OCI-LY7 (cell line): ENCODE results near the gene PIH1D1. TPM values are rescaled to one million over a fixed set of nuclear protein-coding genes. Genes with fewer than 3 reads are reported as not detected.
A peak's percentile ranks its signal among the peaks of the same experiment; 100 is the strongest.

Source experiments
- BruUV-seq: library from RNA; stranded (reverse); fragments of 400-500 nt; replicated peaks from 2 replicates; lab custom pipeline; 2021; lab: Mats Ljungman, UMichigan
- CTCF ChIA-PET: fragments of 300-600 bp; sonication (Branson Sonifier 250); formaldehyde crosslinking; loops from one replicate; lab custom pipeline; 2022; ENCODE audit warnings: antibody characterized with exemption; ENCODE audit not compliant: unreplicated experiment; lab: Charles Lee
- POLR2A ChIA-PET: fragments of 300-600 bp; sonication (Branson Sonifier 250); formaldehyde crosslinking; loops from one replicate; lab custom pipeline; 2022; ENCODE audit warnings: antibody characterized with exemption; lab: Charles Lee
- DNase-seq: peaks from one replicate; pipeline ENCODE4 v3.0.0-alpha.2; 2015; ENCODE audit warnings: low spot score
- H2AFZ ChIP-seq: fragments of 200-600 bp; sonication (generic), shearing (Covaris generic); 2 replicates; pipeline ENCODE4 v1.6.1; 2014; ENCODE audit warnings: mild to moderate bottlenecking, antibody characterized with exemption, low read length, moderate library complexity
- H3K27ac ChIP-seq: fragments of 200-600 bp; sonication (generic); 2 replicates; pipeline ENCODE4 v1.5.1; 2014; ENCODE audit warnings: mixed run types, low read depth, mild to moderate bottlenecking, moderate library complexity, low read length, inconsistent platforms; ENCODE audit not compliant: poor library complexity, severe bottlenecking
- H3K36me3 ChIP-seq: fragments of 200-600 bp; sonication (generic); 2 replicates; pipeline ENCODE4 v1.6.1; 2014; ENCODE audit warnings: mild to moderate bottlenecking, antibody characterized with exemption, low read length, moderate library complexity, mixed read lengths; ENCODE audit not compliant: insufficient read depth
- H3K4me1 ChIP-seq: fragments of 200-600 bp; sonication (generic); 2 replicates; pipeline ENCODE4 v1.5.1; 2014; ENCODE audit warnings: mild to moderate bottlenecking, low read length; ENCODE audit not compliant: insufficient read depth, poor library complexity, severe bottlenecking
- H3K4me2 ChIP-seq: fragments of 200-600 bp; sonication (generic); 2 replicates; pipeline ENCODE4 v1.6.1; 2014; ENCODE audit warnings: mild to moderate bottlenecking, low read length
- H3K4me3 ChIP-seq: fragments of 200-600 bp; sonication (generic); 2 replicates; pipeline ENCODE4 v1.5.1; 2014; ENCODE audit warnings: mild to moderate bottlenecking, low read depth, low read length; ENCODE audit not compliant: poor library complexity, severe bottlenecking
- H3K79me2 ChIP-seq: fragments of 200-600 bp; sonication (generic); 2 replicates; pipeline ENCODE4 v1.6.1; 2016; ENCODE audit warnings: low read depth, mild to moderate bottlenecking, low read length, moderate library complexity, mixed read lengths; ENCODE audit not compliant: insufficient read depth
- H3K9me2 ChIP-seq: fragments of 200-600 bp; sonication (generic); 2 replicates; pipeline ENCODE4 v1.6.1; 2016; ENCODE audit warnings: mild to moderate bottlenecking, low read length, mixed read lengths; ENCODE audit not compliant: insufficient read depth
- H3K9me3 ChIP-seq: fragments of 200-600 bp; sonication (generic); 2 replicates; pipeline ENCODE4 v1.6.1; 2014; ENCODE audit warnings: mild to moderate bottlenecking, mixed run types, low read length, mixed read lengths
- H4K20me1 ChIP-seq: fragments of 200-600 bp; sonication (generic); 2 replicates; pipeline ENCODE4 v1.6.1; 2014; ENCODE audit warnings: mild to moderate bottlenecking, antibody characterized with exemption, low read length, moderate library complexity, mixed read lengths; ENCODE audit not compliant: insufficient read depth
- EZH2phosphoT487 ChIP-seq: fragments of 200-600 bp; sonication (generic); IDR thresholded peaks from 2 replicates; pipeline ENCODE4 v1.6.1; 2018; ENCODE audit warnings: low read depth, borderline replicate concordance, mild to moderate bottlenecking, mixed run types, antibody characterized with exemption, low read length, moderate library complexity, mixed read lengths
- intact Hi-C: fragments of 100-400 bp; cut with micrococcal nuclease; formaldehyde crosslinking; loops from one replicate; pipeline ENCODE4 v1.10.0; 2022; ENCODE audit not compliant: unreplicated experiment
- total RNA-seq, 2 experiments: library from RNA; depleted of rRNA in 1 of 2; stranded (reverse); fragments of >200 nt in 1 of 2; shearing (Covaris generic) in 1 of 2; gene quantifications; 2 replicates each; pipeline ENCODE4 v1.2.3, GENCODE V29; 2014 to 2022
- TF ChIP-seq, protein P1 (sequence below): fragments of 200-600 bp; sonication (generic); conservative IDR thresholded peaks from 2 replicates; pipeline ENCODE4 v1.5.1; 2014; ENCODE audit warnings: mild to moderate bottlenecking, antibody characterized with exemption, low read length, moderate library complexity, mixed read lengths

PIH1D1 gene
- total RNA-seq, 2 experiments from 2014 or later, result 95.5 to 117 TPM

DNA sequence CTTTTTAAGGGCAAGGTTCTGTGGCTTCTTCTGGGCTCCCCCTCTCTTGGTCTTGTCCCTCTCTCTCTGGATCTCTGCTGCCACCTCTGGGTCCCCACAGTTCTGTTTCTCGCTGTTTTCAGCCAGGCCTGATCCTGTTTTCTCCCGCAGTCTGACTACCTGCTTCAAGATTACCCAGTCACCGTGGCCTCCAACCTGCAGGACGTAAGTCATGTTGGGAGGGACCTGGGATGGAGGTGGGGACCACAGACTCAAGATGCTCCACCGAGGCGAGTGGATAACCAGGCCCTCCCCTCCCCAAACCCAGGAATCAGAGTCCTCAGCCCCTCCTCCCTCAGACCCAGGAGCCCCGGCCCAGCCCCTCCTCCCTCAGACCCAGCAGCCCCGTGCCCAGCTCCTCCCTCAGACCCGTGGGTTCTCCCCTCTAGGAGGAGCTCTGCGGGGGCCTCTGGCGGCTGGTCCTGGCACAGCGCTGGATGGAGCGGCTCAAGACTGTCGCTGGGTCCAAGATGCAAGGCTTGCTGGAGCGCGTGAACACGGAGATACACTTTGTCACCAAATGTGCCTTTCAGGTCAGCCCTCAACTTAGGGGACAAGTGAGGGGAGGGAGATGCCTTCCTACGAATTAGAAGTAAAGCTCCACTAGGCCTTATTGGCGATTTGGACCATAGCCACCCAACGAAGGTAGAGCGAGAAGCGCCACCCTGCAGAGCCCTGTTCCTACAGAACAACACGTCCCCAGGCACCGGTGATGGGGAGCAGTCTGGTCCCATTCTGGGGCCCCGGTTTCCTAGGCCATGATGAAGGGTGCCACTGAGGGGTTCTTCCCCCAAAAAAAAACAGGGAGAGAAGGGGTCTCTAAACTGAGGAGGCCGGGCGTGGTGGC is 24.6 kb upstream of the PIH1D1 start:
- H3K9me2 ChIP-seq, result no peaks in the 10 kb centered on the region
- ChIA-PET POLR2A (no interaction called here), CTCF (interaction anchor here (0.6 kb wide), 1 partner anchor 21 kb away, joined by 3 read pairs; no protein-coding TSS in a partner anchor)
- peak overlapping the region; percentile 17 for H3K27ac ChIP-seq
- H2AFZ ChIP-seq, result no peak overlapping the region
- peak overlapping the region; percentile 97; the same call in 1 of the 2 replicates for H3K4me2 ChIP-seq
- TF ChIP-seq, protein P1, sequence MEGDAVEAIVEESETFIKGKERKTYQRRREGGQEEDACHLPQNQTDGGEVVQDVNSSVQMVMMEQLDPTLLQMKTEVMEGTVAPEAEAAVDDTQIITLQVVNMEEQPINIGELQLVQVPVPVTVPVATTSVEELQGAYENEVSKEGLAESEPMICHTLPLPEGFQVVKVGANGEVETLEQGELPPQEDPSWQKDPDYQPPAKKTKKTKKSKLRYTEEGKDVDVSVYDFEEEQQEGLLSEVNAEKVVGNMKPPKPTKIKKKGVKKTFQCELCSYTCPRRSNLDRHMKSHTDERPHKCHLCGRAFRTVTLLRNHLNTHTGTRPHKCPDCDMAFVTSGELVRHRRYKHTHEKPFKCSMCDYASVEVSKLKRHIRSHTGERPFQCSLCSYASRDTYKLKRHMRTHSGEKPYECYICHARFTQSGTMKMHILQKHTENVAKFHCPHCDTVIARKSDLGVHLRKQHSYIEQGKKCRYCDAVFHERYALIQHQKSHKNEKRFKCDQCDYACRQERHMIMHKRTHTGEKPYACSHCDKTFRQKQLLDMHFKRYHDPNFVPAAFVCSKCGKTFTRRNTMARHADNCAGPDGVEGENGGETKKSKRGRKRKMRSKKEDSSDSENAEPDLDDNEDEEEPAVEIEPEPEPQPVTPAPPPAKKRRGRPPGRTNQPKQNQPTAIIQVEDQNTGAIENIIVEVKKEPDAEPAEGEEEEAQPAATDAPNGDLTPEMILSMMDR, result peak; percentile 69
- no peak for TF ChIP-seq EZH2phosphoT487
- DNase-seq, result peak; percentile 60
- peaks cover 28% of the 10 kb centered on the region for H3K4me1 ChIP-seq
- H3K36me3 ChIP-seq, result 0 out of 2 replicates have a peak, but pooled peaks cover 2% of the 10 kb centered on the region
- no peaks in the 10 kb centered on the region for H4K20me1 ChIP-seq
- intact Hi-C loops, result no loop called here
- BruUV-seq, result no TSS peak
- H3K9me3 ChIP-seq, result no peaks in the 10 kb centered on the region
- no peaks in the 10 kb centered on the region for H3K79me2 ChIP-seq
- peak overlapping the region; percentile 6 for H3K4me3 ChIP-seq

DNA sequence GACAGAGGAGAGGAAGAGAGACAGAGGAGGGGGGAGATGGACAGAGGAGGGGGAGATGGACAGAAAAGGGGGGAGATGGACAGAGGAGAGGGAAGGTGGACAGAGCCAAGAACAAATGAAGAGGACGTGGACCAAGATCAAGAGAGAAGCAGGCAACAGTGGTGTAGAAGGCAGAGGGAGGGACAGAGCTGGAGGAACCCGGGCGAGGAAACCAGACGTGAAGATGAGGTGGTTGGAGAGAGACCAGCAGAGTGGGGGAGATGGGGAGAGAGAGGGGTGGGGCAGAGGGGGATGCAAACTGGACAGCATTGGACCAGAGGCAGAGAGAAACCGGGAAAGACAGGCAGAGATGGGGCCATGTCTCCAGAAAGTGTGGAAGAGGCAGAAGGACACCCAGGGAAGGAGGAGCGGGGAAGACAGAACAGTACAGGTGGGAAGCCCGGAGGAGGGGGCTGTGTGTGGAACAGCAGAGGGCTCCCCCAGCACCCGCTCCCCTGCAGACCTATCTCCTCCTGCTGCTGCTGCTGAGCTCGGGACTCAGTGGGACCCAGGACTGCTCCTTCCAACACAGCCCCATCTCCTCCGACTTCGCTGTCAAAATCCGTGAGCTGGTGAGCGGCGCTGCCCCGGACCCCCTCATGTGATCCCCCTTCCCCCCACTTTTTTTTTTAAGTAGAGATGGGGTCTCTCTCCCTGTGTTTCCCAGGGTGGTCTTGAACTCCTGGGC is 23.7 kb upstream of the PIH1D1 start:
- CTCF ChIA-PET, result no interaction called here
- intact Hi-C loops, result no loop called here
- Histone ChIP-seq H2AFZ (no peak overlapping the region), H3K4me2 (peak overlapping the region; percentile 97), H3K9me2 (no peaks in the 10 kb centered on the region), H3K4me1 (peaks cover 33% of the 10 kb centered on the region), H3K9me3 (no peaks in the 10 kb centered on the region), H4K20me1 (no peaks in the 10 kb centered on the region), H3K79me2 (no peaks in the 10 kb centered on the region), H3K4me3 (peak overlapping the region; percentile 69), H3K27ac (peak overlapping the region; percentile 17), H3K36me3 (peaks cover 11% of the 10 kb centered on the region; the same call in 1 of the 2 replicates)
- DNase-seq, result no peak
- POLR2A ChIA-PET, result no interaction called here
- TF ChIP-seq, protein P1, result no peak
- no peak for TF ChIP-seq EZH2phosphoT487
- BruUV-seq, result no TSS peak
